Measurements from ENCODE around the gene BEGAIN. TPM values are rescaled to one million over a fixed set of nuclear protein-coding genes. Genes with fewer than 3 reads are reported as not detected.

The BEGAIN gene
- total RNA-seq, 1 donor from 2014 or later, result 3.4 TPM

GRCh38 chr14:100541621-100542560 is 45.3 kb downstream of the BEGAIN start:
- Mint-ChIP-seq H3K27me3 (ENCODE audit: low read depth) (no peaks in the 10 kb centered on the region), H3K9me3 (no peaks in the 10 kb centered on the region), H3K4me3 (ENCODE audit: low read depth) (no peak overlapping the region), H3K36me3 (ENCODE audit: low read depth) (no peaks in the 10 kb centered on the region), H3K4me1 (ENCODE audit: low read depth) (no peaks in the 10 kb centered on the region), H3K27ac (no peak overlapping the region)
- DNase-seq (ENCODE audit: low spot score), result no peak
- intact Hi-C loops (cut with micrococcal nuclease), result no loop called here

DNA sequence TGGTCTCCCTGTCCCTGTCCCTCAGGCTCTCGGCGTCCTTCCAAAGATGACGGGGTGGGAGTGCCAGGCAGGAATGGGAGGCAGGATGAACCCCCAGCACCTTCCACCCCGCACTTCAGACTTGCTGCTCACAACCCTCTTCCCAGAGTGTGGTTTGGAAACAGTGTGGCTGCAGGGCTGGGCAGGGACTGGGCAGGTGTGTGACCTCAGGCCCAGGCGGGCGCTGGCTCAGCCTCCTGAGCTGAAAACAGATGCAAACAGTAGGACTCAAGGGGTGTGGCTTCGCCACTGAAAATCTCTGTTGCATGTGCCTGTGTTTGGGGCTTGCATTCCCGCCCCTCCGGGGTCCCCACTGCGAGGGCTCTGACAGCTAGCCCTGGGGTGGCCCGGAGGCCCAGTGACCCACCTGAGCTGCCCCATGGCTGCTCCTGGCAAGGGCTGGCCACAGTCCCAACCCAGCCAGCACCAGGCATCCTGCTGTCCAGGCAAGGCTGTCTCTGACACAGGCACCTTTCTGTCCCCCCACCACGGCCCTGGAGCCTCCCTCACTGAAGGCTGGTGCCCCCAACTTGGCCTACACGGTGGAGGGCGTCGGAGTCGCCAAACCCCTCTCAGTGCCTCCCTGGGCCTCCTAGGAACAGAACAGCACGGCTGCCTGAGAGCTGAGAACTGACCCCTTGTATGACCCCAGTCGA is 46.1 kb downstream of the BEGAIN start:
- Mint-ChIP-seq H3K4me1 (ENCODE audit: low read depth) (no peaks in the 10 kb centered on the region), H3K27ac (no peak overlapping the region), H3K27me3 (ENCODE audit: low read depth) (no peaks in the 10 kb centered on the region), H3K36me3 (ENCODE audit: low read depth) (no peaks in the 10 kb centered on the region), H3K4me3 (ENCODE audit: low read depth) (no peak overlapping the region), H3K9me3 (no peaks in the 10 kb centered on the region)
- no peak for DNase-seq (ENCODE audit: low spot score)
- intact Hi-C loops (cut with micrococcal nuclease), result no loop called here

DNA sequence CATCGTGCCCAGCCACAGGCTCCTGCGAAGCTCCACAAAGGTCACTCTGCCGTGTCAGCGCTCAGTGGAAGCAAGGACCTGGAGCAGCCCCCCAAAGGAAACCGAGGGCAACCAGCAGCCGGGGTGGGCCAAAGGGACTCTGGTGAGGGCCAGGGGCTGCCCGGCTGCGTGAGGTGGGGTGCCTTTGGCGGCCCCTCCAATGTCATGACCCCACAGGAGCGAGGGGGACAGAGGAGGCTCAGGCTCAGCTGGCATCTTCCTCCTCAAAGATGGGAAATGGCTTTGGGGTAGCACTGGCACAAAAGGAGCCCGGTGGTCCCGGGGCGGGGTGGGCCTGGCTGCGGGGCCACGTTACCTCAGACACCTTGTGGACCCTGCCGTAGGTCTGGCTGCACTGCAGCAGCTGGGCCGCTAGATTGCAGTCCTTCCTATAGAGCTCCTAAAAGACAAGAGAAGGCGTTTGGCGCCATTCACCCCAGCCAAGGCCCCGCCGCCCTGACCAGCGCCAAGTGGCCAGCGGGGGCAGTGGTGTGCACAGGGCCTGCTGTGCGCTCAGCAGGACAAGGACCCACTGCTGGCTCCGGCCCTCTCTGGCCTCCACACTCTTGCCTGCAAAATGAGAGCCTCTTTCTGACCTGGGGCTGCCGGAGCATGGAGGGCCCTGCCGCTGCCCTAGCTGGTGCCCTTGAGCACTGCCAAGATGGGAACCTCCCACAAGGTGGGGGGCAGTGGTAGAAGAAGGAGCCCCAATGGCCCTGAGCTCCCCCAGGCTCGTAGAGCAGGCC is 46.9 kb downstream of the BEGAIN start:
- no peak for DNase-seq (ENCODE audit: low spot score)
- Mint-ChIP-seq H3K4me3 (ENCODE audit: low read depth) (no peak overlapping the region), H3K27ac (no peak overlapping the region), H3K36me3 (ENCODE audit: low read depth) (no peaks in the 10 kb centered on the region), H3K4me1 (ENCODE audit: low read depth) (no peaks in the 10 kb centered on the region), H3K27me3 (ENCODE audit: low read depth) (no peaks in the 10 kb centered on the region), H3K9me3 (no peaks in the 10 kb centered on the region)
- intact Hi-C loops (cut with micrococcal nuclease), result no loop called here

DNA sequence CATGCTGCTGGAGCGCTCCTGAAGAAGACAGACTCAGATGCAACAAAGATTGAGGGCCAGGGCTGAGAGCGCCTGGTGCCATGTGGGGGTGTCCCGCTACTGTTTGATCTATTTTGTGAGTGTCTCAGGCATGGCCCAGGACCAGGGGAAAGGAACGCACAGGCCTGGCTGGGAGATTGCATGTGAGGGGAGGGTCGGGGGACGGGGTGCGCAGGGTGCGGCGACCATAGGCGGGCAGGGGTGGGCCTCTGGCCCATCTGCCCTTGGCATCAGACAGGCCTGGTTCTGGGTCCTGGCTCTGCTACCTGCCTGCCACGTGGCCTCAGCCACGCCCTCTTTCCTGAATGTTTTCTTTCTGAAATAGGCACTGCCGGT is 47.5 kb downstream of the BEGAIN start:
- H3K9me3 Mint-ChIP-seq, result no peaks in the 10 kb centered on the region
- no peak for DNase-seq (ENCODE audit: low spot score)
- H3K27ac Mint-ChIP-seq, result no peak overlapping the region
- intact Hi-C loops (cut with micrococcal nuclease), result no loop called here
- no peak overlapping the region for H3K4me3 Mint-ChIP-seq (ENCODE audit: low read depth)
- no peaks in the 10 kb centered on the region for H3K4me1 Mint-ChIP-seq (ENCODE audit: low read depth)
- H3K36me3 Mint-ChIP-seq (ENCODE audit: low read depth), result no peaks in the 10 kb centered on the region
- H3K27me3 Mint-ChIP-seq (ENCODE audit: low read depth), result no peaks in the 10 kb centered on the region

- no peak overlapping the region for H3K27ac Mint-ChIP-seq
- intact Hi-C loops (cut with micrococcal nuclease), result no loop called here
- DNase-seq (ENCODE audit: low spot score), result no peak
Measured at GRCh38 chr14:100539003-100539660, 48.1 kb downstream of the BEGAIN start.

DNA sequence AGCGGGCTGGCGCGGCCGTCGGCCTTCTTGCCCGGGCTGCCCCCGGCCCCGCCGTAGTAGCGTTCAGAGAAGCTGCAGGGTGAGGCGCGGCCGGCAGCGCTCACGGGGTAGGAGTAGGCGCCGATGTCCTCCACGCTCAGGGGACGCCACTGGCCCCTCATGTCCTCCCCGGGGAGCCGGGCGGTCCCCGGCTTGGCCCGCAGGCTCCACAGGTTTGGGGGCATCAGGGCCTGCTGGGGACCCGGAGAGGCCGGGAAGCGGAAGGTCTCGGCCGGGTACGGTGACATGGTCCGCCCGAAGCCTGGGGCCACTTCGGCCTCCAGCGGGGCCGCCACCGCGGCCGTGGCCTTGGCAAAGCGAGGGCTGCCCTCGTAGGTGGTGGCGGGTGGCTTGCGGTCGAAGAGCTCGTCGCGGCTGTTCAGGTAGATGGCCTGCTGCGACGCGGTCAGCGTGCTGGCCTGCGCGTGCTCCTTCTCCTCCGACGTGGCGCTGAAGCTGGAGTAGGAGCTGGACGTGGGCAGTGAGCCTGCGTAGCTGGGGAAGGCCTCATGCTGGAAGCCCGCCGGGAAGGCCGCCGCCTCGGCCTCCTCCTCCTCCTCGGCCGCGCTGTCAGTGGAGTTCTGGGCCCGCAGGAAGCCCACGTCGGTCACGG is 48.7 kb downstream of the BEGAIN start:
- intact Hi-C loops (cut with micrococcal nuclease), result no loop called here
- H3K4me3 Mint-ChIP-seq (ENCODE audit: low read depth), result no peak overlapping the region
- peaks cover 5% of the 10 kb centered on the region for H3K4me1 Mint-ChIP-seq (ENCODE audit: low read depth)
- DNase-seq (ENCODE audit: low spot score), result no peak
- no peaks in the 10 kb centered on the region for H3K9me3 Mint-ChIP-seq
- H3K36me3 Mint-ChIP-seq (ENCODE audit: low read depth), result no peaks in the 10 kb centered on the region
- H3K27me3 Mint-ChIP-seq (ENCODE audit: low read depth), result no peaks in the 10 kb centered on the region
- H3K27ac Mint-ChIP-seq, result no peak overlapping the region

More at GRCh38 chr14:100539003-100539660, 48.1 kb downstream of the BEGAIN start:
- Mint-ChIP-seq H3K4me1 (ENCODE audit: low read depth) (peaks cover 3% of the 10 kb centered on the region), H3K9me3 (no peaks in the 10 kb centered on the region), H3K36me3 (ENCODE audit: low read depth) (no peaks in the 10 kb centered on the region), H3K27me3 (ENCODE audit: low read depth) (no peaks in the 10 kb centered on the region), H3K4me3 (ENCODE audit: low read depth) (no peak overlapping the region)

GRCh38 chr14:100537446-100538350 is 49.5 kb downstream of the BEGAIN start:
- intact Hi-C loops (cut with micrococcal nuclease), result no loop called here
- peaks cover 5% of the 10 kb centered on the region for H3K4me1 Mint-ChIP-seq (ENCODE audit: low read depth)
- no peak for DNase-seq (ENCODE audit: low spot score)
- no peaks in the 10 kb centered on the region for H3K9me3 Mint-ChIP-seq
- no peak overlapping the region for H3K27ac Mint-ChIP-seq
- H3K4me3 Mint-ChIP-seq (ENCODE audit: low read depth), result no peak overlapping the region
- H3K36me3 Mint-ChIP-seq (ENCODE audit: low read depth), result no peaks in the 10 kb centered on the region
- H3K27me3 Mint-ChIP-seq (ENCODE audit: low read depth), result no peaks in the 10 kb centered on the region

DNA sequence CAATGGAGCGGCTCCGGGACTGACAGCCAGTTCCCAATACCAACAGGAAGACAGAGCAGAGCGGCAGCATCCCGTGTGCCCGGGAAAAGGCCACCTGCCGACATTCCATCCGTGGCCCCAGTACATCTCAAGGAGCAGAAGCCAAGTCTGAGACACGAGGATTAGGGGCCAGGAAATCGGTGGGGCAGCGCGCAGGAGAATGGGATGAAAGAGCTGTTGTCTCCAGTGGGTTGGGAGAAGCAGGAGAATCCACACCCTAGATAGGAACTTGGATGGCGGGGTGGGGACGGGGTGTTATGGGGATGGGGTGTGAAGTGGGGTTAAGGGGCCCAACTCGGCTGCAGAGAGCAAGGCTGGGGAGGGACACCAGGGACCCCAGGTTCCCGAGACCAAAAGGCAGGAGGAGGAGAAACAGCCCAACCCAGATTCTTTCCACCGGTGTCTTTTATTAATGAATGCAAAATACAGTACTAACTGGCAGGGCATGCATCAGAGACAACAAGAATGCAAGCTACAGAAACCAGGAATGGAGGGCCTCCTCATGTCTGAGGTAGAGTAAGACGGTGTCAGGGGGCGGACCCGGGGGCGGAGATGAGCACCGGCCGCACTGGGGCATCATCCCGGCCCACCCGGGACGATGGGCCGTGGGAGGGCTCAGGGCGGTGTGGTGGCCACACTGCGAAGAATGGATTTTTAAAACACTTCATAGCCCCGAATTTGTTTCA is 50.3 kb downstream of the BEGAIN start:
- intact Hi-C loops (cut with micrococcal nuclease), result no loop called here
- Mint-ChIP-seq H3K27ac (no peak overlapping the region), H3K27me3 (ENCODE audit: low read depth) (no peaks in the 10 kb centered on the region), H3K4me1 (ENCODE audit: low read depth) (peaks cover 5% of the 10 kb centered on the region), H3K4me3 (ENCODE audit: low read depth) (no peak overlapping the region), H3K9me3 (no peaks in the 10 kb centered on the region), H3K36me3 (ENCODE audit: low read depth) (no peaks in the 10 kb centered on the region)
- no peak for DNase-seq (ENCODE audit: low spot score)

GRCh38 chr14:100536121-100536510 is 51.1 kb downstream of the BEGAIN start:
- Mint-ChIP-seq H3K27me3 (ENCODE audit: low read depth) (no peaks in the 10 kb centered on the region), H3K4me1 (ENCODE audit: low read depth) (peaks cover 5% of the 10 kb centered on the region), H3K9me3 (no peaks in the 10 kb centered on the region), H3K4me3 (ENCODE audit: low read depth) (no peak overlapping the region), H3K36me3 (ENCODE audit: low read depth) (no peaks in the 10 kb centered on the region), H3K27ac (no peak overlapping the region)
- intact Hi-C loops (cut with micrococcal nuclease), result no loop called here
- no peak for DNase-seq (ENCODE audit: low spot score)

DNA sequence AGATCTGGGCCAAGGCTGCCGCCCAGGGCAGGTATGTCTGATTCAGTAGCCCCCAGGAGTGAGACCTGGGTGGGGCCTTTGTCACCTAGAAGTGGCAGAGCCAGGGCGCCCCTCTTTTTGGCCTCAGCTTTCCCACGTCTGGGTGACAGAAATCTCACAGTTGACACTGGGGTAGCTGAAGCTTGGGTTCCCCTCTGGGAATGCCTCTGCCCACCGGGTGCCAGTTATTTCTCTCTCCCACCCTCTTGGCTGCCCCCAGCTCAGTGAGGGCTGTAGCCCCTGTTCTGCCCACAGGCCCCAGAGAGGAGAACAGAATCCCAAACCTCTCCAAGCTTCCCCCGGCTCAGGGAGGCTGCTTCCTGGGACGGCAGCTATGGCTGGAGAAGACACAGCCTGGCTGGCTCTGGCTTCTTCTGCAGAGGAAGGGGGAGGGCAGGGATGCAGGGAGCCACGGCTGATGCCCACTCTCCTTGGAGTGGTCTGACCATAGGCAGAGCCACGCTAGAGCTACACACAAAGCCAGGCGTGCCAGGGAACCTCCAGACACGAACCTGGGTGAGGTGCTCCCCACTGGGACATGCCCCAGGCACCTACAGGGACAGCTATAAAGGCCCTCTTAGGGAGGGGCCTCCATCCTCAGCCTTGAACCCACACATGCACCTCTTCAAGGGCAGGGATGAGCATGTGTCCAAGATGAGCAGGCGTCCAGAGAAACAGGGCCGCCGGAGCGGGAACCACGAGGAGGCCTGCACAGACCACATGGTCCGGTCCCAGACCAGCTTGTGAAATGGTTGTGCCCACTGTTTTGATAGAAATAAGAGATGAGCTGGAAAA is 51.7 kb downstream of the BEGAIN start:
- H3K27me3 Mint-ChIP-seq (ENCODE audit: low read depth), result no peaks in the 10 kb centered on the region
- H3K9me3 Mint-ChIP-seq, result no peaks in the 10 kb centered on the region
- no peak overlapping the region for H3K4me3 Mint-ChIP-seq (ENCODE audit: low read depth)
- intact Hi-C loops (cut with micrococcal nuclease), result no loop called here
- no peak overlapping the region for H3K27ac Mint-ChIP-seq
- no peaks in the 10 kb centered on the region for H3K36me3 Mint-ChIP-seq (ENCODE audit: low read depth)
- H3K4me1 Mint-ChIP-seq (ENCODE audit: low read depth), result peaks cover 5% of the 10 kb centered on the region
- no peak for DNase-seq (ENCODE audit: low spot score)
